ENCODE results near the gene PPM1M.
"Not testable (repeated sequence)": the region's sequence is repeated elsewhere in the genome, so short reads cannot be mapped to it uniquely, and the experiment has no call there.

The PPM1M gene

DNA sequence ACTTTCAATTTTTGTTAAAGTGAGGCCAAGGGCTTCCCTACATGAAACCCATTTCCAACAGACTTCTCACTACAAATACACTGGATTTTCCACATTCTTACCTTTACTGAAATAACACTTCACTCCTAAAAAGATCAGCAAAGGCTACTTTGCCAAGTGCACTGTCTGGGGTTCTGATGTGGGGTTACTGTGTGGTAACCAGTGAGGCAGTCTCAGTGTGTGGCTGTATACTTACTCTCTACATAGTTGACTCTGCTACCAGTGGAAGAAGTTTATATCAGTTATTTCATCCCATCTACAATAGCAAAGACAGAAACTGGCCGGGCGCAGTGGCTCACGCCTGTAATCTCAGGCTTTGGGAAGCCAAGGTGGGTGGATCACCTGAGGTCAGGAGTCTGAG is 27.3 kb downstream of the PPM1M start:
- Histone ChIP-seq H3K27ac (ENCODE audit: low read depth, low read length) (no peak overlapping the region), H3K4me1 (ENCODE audit: control insufficient read depth in 1 of 2, insufficient read depth in 2 of 2, low read length in 2 of 2) (peaks cover 48 to 58% of the 10 kb centered on the region in 2 donors), H3K9ac (ENCODE audit: low read depth in 1 of 2, low read length in 2 of 2) (no peak overlapping the region), H3K27me3 (ENCODE audit: control insufficient read depth in 1 of 2, insufficient read depth in 2 of 2, low read length in 2 of 2) (no peaks in the 10 kb centered on the region), H3K9me3 (ENCODE audit: control insufficient read depth in 1 of 2, low read length in 2 of 2) (no peaks in the 10 kb centered on the region), H3K4me3 (ENCODE audit: low read depth in 1 of 2, low read length in 2 of 2) (no peak overlapping the region), H3K36me3 (ENCODE audit: control insufficient read depth in 1 of 2, insufficient read depth in 2 of 2, low read length in 2 of 2) (peaks cover 12 to 48% of the 10 kb centered on the region in 2 donors)

GRCh38 chr3:52274781-52275180 is 29.2 kb downstream of the PPM1M start:
- not testable (repeated sequence) for H3K27me3 ChIP-seq (ENCODE audit: control insufficient read depth in 1 of 2, insufficient read depth in 2 of 2, low read length in 2 of 2); H3K9ac ChIP-seq (ENCODE audit: low read depth in 1 of 2, low read length in 2 of 2); H3K4me3 ChIP-seq (ENCODE audit: low read depth in 1 of 2, low read length in 2 of 2); H3K27ac ChIP-seq (ENCODE audit: low read depth, low read length); H3K9me3 ChIP-seq (ENCODE audit: control insufficient read depth in 1 of 2, low read length in 2 of 2)
- Histone ChIP-seq H3K36me3 (ENCODE audit: control insufficient read depth in 1 of 2, insufficient read depth in 2 of 2, low read length in 2 of 2) (peaks cover 6 to 29% of the 10 kb centered on the region in 2 donors), H3K4me1 (ENCODE audit: control insufficient read depth in 1 of 2, insufficient read depth in 2 of 2, low read length in 2 of 2) (peaks cover 53 to 61% of the 10 kb centered on the region in 2 donors)

GRCh38 chr3:52277071-52277964 is 31.8 kb downstream of the PPM1M start:
- peak overlapping the region; percentile 74 to 95 for H3K4me3 ChIP-seq (ENCODE audit: low read depth in 1 of 2, low read length in 2 of 2)
- H3K27me3 ChIP-seq (ENCODE audit: control insufficient read depth in 1 of 2, insufficient read depth in 2 of 2, low read length in 2 of 2), result no peaks in the 10 kb centered on the region
- peak overlapping the region; percentile 91 to 98 for H3K9ac ChIP-seq (ENCODE audit: low read depth in 1 of 2, low read length in 2 of 2)
- peak overlapping the region; percentile 98 for H3K27ac ChIP-seq (ENCODE audit: low read depth, low read length)
- H3K36me3 ChIP-seq (ENCODE audit: control insufficient read depth in 1 of 2, insufficient read depth in 2 of 2, low read length in 2 of 2), result peaks cover 6 to 18% of the 10 kb centered on the region in 2 donors
- H3K9me3 ChIP-seq (ENCODE audit: control insufficient read depth in 1 of 2, low read length in 2 of 2), result no peaks in the 10 kb centered on the region
- peaks cover 41 to 48% of the 10 kb centered on the region in 2 donors for H3K4me1 ChIP-seq (ENCODE audit: control insufficient read depth in 1 of 2, insufficient read depth in 2 of 2, low read length in 2 of 2)

- peak overlapping the region; percentile 98 for H3K27ac ChIP-seq (ENCODE audit: low read depth, low read length)
- no peaks in the 10 kb centered on the region for H3K27me3 ChIP-seq (ENCODE audit: control insufficient read depth in 1 of 2, insufficient read depth in 2 of 2, low read length in 2 of 2)
- H3K9ac ChIP-seq (ENCODE audit: low read depth in 1 of 2, low read length in 2 of 2), result peak overlapping the region; percentile 91 to 98
- no peaks in the 10 kb centered on the region for H3K9me3 ChIP-seq (ENCODE audit: control insufficient read depth in 1 of 2, low read length in 2 of 2)
- peak overlapping the region; percentile 74 to 95 for H3K4me3 ChIP-seq (ENCODE audit: low read depth in 1 of 2, low read length in 2 of 2)
- peaks cover 37 to 45% of the 10 kb centered on the region in 2 donors for H3K4me1 ChIP-seq (ENCODE audit: control insufficient read depth in 1 of 2, insufficient read depth in 2 of 2, low read length in 2 of 2)
- H3K36me3 ChIP-seq (ENCODE audit: control insufficient read depth in 1 of 2, insufficient read depth in 2 of 2, low read length in 2 of 2), result peaks cover under 1 to 12% of the 10 kb centered on the region in 2 donors
Measured at GRCh38 chr3:52277972-52278509, 32.5 kb downstream of the PPM1M start.

DNA sequence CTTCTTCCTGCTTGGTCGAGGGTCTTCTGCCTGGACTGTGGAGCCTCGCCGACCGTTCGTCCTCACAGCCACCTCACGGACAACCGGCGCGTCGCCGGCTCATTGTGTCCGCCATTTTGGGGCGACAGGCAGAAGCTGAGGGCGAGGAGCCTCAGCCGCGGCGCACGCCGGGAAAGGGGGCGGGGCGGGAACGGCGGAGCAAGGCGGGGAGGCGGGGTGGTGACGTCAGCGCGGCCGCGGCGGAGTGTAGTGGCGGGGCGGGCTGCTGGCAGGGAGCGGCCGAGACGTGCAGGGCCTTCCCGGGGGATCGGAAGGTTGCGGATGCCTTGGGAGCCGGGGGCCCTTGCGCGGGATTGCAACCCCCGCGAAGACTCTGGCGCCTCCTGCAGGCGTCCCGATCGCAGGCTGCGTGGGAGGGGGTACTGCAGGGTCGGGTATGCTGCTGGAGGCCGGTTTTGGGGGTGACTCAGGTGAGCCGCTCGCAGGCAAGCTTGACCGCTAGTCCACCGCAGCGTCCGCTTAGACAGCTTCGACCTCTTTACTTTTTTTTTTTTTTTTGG is 33.0 kb downstream of the PPM1M start, which contains the start of gene WDR82:
Gene WDR82, minus strand, starts transcription at position 140 of the 560 bp plus-strand sequence. CDS start 288 bp downstream, outside the sequence.
- H3K4me3 ChIP-seq (ENCODE audit: low read depth in 1 of 2, low read length in 2 of 2), result peak within 1 kb of the TSS; percentile 74 to 95
- peak within 1 kb of the TSS; percentile 91 to 98 for H3K9ac ChIP-seq (ENCODE audit: low read depth in 1 of 2, low read length in 2 of 2)
- H3K9me3 ChIP-seq (ENCODE audit: control insufficient read depth in 1 of 2, low read length in 2 of 2), result no peaks in the 10 kb centered on the region
- peaks cover 6 to 11% of the 10 kb centered on the region in 2 donors for H3K36me3 ChIP-seq (ENCODE audit: control insufficient read depth in 1 of 2, insufficient read depth in 2 of 2, low read length in 2 of 2)
- peak within 1 kb of the TSS; percentile 98 for H3K27ac ChIP-seq (ENCODE audit: low read depth, low read length)
- H3K4me1 ChIP-seq (ENCODE audit: control insufficient read depth in 1 of 2, insufficient read depth in 2 of 2, low read length in 2 of 2), result peaks cover 39 to 43% of the 10 kb centered on the region in 2 donors
- H3K27me3 ChIP-seq (ENCODE audit: control insufficient read depth in 1 of 2, insufficient read depth in 2 of 2, low read length in 2 of 2), result no peaks in the 10 kb centered on the region

GRCh38 chr3:52279596-52279995 is 34.0 kb downstream of the PPM1M start:
- Histone ChIP-seq H3K9ac (ENCODE audit: low read depth in 1 of 2, low read length in 2 of 2) (peak overlapping the region; percentile 68 to 91), H3K9me3 (ENCODE audit: control insufficient read depth in 1 of 2, low read length in 2 of 2) (no peaks in the 10 kb centered on the region), H3K27ac (ENCODE audit: low read depth, low read length) (peak overlapping the region; percentile 53), H3K4me3 (ENCODE audit: low read depth in 1 of 2, low read length in 2 of 2) (peak overlapping the region in 1 of 2 donors; percentile 95), H3K36me3 (ENCODE audit: control insufficient read depth in 1 of 2, insufficient read depth in 2 of 2, low read length in 2 of 2) (peaks cover 1 to 6% of the 10 kb centered on the region in 2 donors), H3K27me3 (ENCODE audit: control insufficient read depth in 1 of 2, insufficient read depth in 2 of 2, low read length in 2 of 2) (no peaks in the 10 kb centered on the region), H3K4me1 (ENCODE audit: control insufficient read depth in 1 of 2, insufficient read depth in 2 of 2, low read length in 2 of 2) (peaks cover 35 to 42% of the 10 kb centered on the region in 2 donors)

DNA sequence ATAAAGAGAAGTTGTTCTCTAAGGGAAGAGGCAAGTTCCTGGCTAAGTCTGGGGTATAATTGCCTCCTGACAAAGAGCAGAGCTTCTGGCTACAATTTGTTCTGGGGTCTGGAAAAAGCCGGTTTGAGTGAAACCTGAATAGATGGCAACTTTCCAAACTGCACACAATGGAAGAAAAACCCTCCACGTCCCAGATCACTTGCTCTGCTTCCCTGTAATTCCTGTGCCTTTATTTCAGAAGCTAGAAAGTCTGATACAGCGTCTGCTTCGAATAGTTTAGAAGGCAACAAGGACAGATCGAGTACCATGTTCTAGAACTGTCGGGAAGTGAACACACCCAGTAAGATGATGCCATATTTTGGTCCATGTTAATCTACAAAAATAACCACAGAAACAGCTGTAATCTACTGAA is 34.5 kb downstream of the PPM1M start:
- H3K27me3 ChIP-seq (ENCODE audit: control insufficient read depth in 1 of 2, insufficient read depth in 2 of 2, low read length in 2 of 2), result no peaks in the 10 kb centered on the region
- H3K4me3 ChIP-seq (ENCODE audit: low read depth in 1 of 2, low read length in 2 of 2), result peak overlapping the region in 1 of 2 donors; percentile 4
- H3K9ac ChIP-seq (ENCODE audit: low read depth in 1 of 2, low read length in 2 of 2), result peak overlapping the region in 1 of 2 donors; percentile 21

DNA sequence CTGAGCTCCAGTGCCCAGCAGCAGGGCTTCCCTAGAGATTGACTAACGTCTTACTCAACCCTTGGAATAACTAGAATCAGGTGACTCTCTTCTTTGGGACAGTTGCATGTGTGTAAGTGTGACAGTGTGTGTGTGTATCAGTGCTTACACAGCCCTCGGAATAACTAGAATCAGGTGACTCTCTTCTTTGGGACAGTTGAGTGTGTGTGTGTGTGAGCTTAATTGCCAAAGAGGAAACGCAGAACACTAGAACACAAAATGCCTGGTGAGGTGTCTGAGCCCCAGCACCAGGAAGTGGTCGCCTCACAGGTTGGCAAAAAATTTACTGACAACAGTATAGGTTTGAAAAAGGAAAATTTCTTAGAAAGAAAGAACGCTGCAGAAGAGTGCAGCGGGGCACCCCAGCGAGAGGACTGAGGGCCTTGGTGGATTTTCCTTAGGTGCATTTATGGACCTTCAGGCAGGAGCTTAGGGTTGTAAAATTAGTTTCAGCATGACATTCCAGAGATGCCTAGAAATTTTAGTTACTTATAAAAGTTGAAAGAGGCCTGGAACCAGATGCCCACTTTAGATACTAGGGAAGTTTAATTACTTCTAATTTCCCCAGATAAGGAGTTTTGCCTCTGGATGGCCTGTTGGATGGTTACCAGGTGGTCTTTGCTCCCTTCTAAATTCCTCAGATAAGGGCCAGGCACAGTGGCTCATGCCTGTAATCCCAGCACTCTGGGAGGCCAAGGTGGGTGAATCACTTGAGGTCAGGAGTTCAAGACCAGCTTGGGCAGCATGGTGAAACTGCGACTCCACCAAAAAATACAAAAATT is 36.6 kb downstream of the PPM1M start:
- H3K36me3 ChIP-seq (ENCODE audit: control insufficient read depth in 1 of 2, insufficient read depth in 2 of 2, low read length in 2 of 2), result peaks cover 0 to 6% of the 10 kb centered on the region in 2 donors
- H3K9me3 ChIP-seq (ENCODE audit: control insufficient read depth in 1 of 2, low read length in 2 of 2), result no peaks in the 10 kb centered on the region
- H3K9ac ChIP-seq (ENCODE audit: low read depth in 1 of 2, low read length in 2 of 2), result peak overlapping the region in 1 of 2 donors; percentile 29
- H3K27me3 ChIP-seq (ENCODE audit: control insufficient read depth in 1 of 2, insufficient read depth in 2 of 2, low read length in 2 of 2), result no peaks in the 10 kb centered on the region
- H3K27ac ChIP-seq (ENCODE audit: low read depth, low read length), result no peak overlapping the region
- H3K4me3 ChIP-seq (ENCODE audit: low read depth in 1 of 2, low read length in 2 of 2), result no peak overlapping the region
- peaks cover 26 to 30% of the 10 kb centered on the region in 2 donors for H3K4me1 ChIP-seq (ENCODE audit: control insufficient read depth in 1 of 2, insufficient read depth in 2 of 2, low read length in 2 of 2)

More for the DNA sequence above, 34.5 kb downstream of the PPM1M start:
- Histone ChIP-seq H3K36me3 (ENCODE audit: control insufficient read depth in 1 of 2, insufficient read depth in 2 of 2, low read length in 2 of 2) (peaks cover 0 to 6% of the 10 kb centered on the region in 2 donors), H3K9me3 (ENCODE audit: control insufficient read depth in 1 of 2, low read length in 2 of 2) (no peaks in the 10 kb centered on the region), H3K4me1 (ENCODE audit: control insufficient read depth in 1 of 2, insufficient read depth in 2 of 2, low read length in 2 of 2) (peaks cover 35 to 44% of the 10 kb centered on the region in 2 donors), H3K27ac (ENCODE audit: low read depth, low read length) (peak overlapping the region; percentile 53)

DNA sequence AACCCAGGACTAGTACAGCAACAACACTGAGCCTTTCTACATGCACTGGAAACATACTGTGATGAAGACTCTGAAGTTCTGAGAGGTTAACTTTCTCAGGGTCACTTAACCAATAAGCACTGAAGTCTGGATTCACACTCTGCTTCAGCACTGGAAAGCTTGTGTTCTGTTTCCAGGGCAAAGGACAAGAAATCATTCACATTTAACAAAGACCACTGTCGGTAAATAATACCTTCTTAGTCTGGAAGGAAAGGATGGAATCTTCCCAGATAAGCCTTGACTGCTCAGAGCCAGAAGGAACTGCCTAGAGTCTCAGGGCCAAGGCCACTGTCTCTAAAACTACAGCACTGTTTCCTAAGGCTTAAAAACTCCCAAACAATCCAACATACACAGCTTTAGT is 37.7 kb downstream of the PPM1M start:
- H3K27me3 ChIP-seq (ENCODE audit: control insufficient read depth in 1 of 2, insufficient read depth in 2 of 2, low read length in 2 of 2), result no peaks in the 10 kb centered on the region
- H3K36me3 ChIP-seq (ENCODE audit: control insufficient read depth in 1 of 2, insufficient read depth in 2 of 2, low read length in 2 of 2), result peaks cover 0 to 6% of the 10 kb centered on the region in 2 donors
- H3K9me3 ChIP-seq (ENCODE audit: control insufficient read depth in 1 of 2, low read length in 2 of 2), result no peaks in the 10 kb centered on the region
- no peak overlapping the region for H3K4me3 ChIP-seq (ENCODE audit: low read depth in 1 of 2, low read length in 2 of 2)
- peak overlapping the region; percentile 50 for H3K27ac ChIP-seq (ENCODE audit: low read depth, low read length)
- H3K4me1 ChIP-seq (ENCODE audit: control insufficient read depth in 1 of 2, insufficient read depth in 2 of 2, low read length in 2 of 2), result peaks cover 27 to 29% of the 10 kb centered on the region in 2 donors
- peak overlapping the region in 1 of 2 donors; percentile 10 for H3K9ac ChIP-seq (ENCODE audit: low read depth in 1 of 2, low read length in 2 of 2)
